ENCODE data around the gene CAPN13.
"Not testable (repeated sequence)": the region's sequence is repeated elsewhere in the genome, so short reads cannot be mapped to it uniquely, and the experiment has no call there.

CAPN13 gene

DNA sequence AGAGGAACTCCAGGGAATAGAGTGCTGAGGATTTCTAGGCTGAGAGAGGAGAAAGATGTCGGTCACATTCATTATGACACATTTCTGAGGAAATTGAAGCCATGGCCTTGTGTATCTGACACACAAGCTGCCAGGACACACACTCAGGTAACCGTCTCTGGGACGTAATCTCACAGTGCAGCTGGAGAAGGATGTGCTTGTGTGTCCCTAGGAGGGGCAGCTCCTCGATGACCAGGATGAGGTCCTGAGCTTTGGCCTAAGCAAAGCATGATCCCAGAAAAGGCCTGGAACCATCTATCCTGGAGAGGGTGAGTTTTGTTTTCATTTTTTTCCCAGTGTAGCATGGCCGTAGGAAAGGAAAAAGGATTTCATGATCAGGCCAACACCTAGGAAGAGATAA is 102.2 kb downstream of the CAPN13 start:
- DNase-seq (ENCODE audit: low read depth) = no peak

DNA sequence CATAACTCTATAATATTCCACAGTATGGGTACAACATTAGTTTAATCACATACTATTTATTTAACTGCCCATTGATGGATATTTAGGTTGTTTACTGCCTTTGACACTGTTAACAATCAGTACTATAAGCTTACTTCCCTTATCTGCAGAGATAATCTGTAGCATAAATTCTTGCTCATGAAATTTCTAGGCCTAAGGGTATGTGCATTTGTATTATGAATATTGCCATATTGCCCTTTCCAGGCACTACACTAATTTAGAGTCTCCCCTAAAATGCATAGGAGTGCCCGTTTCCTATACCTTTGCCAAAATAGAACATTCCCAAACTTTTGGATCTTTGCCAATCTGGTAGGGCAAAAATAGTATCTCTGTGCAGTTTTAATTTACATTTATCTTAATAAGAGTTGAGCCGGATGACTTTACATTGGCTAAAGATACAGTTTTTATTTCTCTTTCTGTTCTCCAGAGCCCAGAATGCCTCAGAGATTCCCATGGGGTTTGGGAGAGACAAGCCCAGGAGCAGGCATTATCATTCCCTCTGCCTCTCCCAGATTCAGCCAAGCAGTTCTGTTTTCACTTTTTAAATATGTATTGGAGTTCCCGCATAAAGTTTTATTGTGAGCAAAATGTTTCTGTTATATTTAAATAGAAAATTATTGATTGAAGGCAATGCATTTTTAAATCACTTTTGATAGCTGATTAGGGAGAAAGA is 102.8 kb downstream of the CAPN13 start:
- no peak for DNase-seq (ENCODE audit: low read depth)

DNA sequence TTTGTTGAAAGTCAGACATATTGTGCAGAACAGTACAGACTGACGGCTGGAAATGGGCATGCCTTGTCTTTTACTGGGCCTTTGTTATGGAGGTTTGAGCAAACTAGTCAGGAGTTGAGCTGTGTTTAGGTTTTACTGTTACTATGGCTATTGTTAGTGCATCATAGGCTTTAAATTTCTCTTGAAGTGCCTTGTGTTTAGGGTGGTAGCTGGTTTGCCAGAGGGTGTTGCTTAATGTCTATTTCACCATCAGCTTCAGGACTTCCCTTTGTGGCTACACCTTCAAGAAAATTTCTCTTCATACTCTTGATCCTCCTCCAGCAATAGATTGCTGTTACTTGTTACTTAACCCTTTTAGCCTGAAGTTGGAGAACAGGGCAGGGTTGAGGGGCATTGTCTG is 104.6 kb downstream of the CAPN13 start:
- DNase-seq (ENCODE audit: low read depth) = no peak

DNA sequence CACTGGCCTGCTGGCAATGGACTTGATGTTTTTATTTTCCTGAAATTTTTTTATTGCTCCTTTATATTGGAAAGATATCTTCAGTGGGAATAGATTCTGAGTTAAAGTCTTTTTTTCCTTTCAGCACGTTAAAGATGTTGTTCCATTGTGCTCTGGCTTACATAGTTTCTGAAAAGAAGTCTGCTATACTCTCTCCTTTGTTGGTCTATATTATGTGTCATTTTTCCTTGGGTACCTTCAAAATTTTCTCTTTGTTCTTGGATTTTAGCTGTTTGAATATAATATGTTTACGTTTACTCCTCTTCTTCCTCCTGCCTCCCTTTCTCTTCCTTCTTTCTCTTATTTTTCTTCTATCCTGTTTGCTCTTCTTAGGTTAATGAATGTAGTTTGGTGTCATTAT is 105.5 kb downstream of the CAPN13 start:
- DNase-seq (ENCODE audit: low read depth) = no peak

DNA sequence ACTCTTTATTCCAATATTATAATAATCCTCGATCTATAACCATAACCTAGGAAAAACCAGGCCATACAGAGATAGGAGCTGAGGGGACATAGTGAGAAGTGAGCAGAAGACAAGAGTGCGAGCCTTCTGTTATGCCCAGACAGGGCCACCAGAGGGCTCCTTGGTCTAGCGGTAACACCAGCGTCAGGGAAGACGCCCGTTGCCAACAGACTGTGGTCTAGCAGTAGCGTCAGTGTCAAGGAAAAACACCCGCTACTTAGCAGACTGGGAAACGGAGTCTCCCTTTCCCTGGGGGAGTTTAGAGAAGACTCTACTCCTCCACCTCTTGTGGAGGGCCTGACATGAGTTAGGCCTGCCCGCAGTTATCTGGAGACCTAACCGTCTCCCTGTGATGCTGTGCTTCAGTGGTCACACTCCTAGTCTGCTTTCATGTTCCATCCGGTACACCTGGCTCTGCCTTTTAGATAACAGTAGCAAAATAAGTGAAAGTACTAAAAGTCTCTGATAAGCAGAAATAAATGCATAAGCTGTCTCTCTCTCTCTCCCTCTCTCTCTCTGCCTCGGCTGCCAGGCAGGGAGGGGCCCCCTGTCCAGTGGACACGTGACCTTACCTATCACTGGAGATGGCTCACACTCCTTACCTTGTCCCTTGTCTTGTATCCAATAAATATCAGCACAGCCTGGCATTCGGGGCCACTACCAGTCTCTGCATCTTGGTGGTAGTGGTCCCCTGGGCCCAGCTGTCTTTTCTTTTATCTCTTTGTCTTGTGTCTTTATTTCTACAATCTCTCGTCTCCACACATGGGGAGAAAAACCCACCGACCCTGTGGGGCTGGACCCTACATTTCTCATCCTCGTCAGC is 109.8 kb downstream of the CAPN13 start:
- DNase-seq (ENCODE audit: low read depth) = not testable (repeated sequence)

DNA sequence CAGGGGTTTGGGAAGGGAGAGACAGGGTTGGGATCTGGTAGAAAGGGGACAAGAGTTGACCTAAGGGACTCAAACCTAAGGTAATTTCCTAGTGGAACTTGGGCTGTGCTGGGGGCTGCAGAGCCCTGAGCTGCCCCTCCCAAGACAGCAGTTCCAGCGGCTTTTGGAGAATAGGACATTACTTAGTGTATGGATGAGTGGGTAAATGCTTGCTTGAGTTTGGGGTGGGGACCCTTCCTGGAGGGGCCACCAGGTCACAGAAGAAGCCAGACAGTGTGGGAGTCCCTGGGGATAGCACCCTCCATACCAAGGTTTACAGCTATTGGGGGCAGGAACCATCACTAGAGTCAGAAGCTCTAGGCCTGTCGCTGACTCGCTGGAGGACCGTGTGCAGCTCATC is 111.5 kb downstream of the CAPN13 start:
- DNase-seq (ENCODE audit: low read depth) = no peak

DNA sequence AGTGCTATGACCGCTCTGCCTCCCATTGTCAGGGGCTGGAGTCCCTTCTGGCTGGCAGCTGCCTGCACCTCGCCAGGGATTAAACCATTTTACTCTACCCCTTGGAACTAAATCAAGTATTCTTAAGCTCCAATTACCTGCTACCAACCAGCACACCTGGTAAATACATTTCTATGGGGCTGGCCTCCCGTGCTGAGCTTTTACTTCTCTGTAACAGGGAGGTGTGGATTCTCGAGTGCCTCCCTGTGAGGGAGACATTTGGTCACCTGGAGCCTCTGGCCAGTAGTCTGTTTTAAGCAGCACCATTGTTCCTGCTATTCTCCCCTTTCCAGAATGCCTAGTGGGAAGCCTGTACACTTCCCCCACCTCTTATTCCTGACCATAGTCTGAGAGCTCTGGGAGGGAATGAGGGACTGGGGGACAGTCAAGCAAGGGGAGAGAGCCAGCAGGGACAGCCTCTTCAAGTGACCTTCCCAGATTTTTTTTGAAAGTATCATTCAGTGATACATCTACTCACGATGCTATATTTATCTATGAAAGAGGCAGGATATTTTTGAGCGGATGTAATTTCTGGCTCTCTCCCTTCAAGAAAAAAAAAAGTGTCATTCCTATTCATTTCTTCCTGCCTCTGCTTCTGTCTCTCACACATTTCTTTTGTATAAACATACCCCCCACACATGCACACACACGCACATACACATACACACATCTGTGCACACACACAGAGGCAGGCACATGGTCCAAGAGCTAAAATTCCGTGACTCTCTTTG is 112.8 kb downstream of the CAPN13 start:
- no peak for DNase-seq (ENCODE audit: low read depth)

DNA sequence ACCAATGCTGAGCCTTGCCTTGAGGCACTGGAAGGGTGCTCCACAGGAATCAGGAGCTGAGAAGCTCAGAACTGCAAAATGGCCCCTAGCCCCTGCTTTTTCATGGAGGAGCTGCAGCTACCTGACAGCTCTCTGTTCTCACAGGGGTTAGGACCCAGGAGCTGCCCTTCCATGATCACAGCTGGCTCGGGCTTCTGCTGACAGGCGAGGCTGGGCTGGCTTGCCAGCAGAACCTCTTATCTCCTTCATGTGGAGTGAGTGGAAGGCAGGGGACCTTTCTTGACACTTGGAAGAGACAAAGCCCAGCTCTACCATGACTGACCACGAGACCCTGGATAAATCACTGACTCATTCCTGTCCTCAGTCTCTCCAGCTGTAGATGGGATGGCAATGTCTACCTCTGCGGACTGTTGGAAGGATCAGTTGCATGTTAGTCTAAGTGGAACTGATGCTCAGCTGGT is 113.4 kb downstream of the CAPN13 start:
- no peak for DNase-seq (ENCODE audit: low read depth)

DNA sequence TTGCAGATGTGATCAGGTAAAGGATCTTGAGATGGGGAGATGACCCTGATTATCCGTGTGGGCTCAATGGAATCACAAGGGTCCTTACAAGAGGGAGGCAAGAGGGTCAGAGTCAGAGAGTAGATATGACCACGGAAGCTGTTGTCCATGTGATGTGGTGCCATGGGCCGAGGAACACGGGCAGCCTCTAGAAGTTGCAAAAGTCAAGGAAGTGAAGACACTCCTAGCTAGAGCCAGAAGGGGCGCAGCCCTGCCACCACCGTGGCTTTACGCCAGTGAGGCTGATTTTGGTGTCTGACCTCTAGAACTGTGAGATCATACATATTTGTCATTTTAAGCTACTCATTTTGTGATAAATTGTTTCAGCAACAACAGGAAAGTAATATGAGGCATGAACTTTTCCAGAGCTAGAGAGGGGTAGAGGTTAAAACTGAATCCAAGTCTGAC is 114.4 kb downstream of the CAPN13 start:
- no peak for DNase-seq (ENCODE audit: low read depth)

DNA sequence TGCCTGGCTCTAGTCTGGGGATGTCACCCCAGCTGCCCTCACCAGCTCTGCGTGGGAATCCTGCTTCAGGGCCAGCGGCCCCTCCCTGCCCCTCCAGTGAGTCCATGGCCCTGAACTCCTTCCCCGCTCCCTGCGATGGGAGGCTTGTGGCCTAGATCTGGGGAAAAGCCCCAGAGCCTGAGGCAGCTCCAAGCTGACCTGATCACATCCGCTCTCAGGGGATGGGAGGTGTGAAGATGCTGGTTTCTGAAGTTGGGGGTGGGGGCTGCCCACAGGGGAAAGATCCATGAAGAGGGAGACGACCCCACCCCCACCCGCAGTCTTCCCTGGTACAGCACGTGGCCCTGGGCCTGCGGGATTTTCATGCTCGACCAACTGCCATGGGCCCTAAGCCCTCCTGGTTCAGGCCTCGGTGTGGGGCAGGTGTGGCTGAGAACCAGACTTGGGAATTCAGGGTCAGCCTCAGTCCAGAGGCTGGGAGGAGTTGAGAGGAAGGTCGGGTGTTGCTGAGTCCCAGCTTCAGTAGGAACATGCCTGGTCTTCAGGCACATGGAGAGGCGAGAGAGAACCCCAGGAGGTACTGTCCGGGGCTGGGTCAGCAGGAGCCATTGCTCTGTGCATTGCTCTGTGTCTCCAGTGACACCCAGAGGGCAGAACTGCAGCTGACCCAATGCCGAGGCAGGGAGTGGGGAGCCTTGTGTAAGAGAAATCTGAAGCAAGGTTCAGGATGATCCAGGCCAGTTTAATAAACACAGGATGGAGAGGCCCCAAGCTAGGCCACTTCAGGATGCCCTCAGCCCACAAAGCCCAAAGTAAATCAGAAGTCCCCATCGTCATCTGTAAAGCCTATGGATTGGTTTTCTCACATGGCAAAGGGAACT is 115.1 kb downstream of the CAPN13 start:
- no peak for DNase-seq (ENCODE audit: low read depth)

DNA sequence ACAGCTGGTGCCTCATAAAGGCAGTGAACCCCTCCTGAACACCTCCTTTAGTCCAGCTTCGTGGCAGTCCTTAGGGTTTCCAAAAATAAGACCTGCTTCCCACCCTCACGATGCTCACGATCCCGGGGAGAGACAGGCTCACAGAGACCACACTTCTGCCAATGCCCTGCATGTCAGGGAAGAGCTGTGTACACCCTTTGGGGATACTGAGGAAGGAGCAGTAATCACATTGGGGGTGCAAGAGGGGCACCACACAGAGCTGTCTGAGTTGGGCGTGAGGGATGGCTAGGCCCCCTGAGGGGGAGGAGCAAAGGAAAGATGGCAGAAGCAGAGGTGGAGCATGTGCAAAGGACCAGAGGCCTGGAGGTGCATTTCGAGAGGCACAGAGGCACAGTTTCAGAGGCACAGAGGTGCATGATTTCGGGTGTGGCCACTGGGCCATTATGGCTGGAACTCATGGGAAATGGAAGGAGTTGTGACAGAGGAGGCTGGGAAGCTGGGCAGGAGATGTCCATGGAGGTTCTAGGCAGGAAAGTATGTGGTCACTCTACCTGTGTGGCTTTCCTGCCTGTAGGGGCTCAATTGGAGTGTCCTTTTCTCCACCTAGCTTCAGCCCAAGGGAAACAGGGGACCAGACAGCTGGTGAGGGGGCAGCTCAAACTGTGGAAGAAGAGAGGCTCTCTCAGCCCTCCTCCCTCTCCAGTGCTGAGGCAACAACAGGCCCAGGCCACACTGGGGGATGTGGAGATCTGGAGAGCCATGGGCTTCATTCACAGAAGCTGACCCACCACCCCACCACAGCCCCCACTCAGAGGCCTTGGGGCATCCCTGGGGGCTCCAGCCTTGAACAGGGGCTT is 115.9 kb downstream of the CAPN13 start:
- DNase-seq (ENCODE audit: low read depth) = no peak

DNA sequence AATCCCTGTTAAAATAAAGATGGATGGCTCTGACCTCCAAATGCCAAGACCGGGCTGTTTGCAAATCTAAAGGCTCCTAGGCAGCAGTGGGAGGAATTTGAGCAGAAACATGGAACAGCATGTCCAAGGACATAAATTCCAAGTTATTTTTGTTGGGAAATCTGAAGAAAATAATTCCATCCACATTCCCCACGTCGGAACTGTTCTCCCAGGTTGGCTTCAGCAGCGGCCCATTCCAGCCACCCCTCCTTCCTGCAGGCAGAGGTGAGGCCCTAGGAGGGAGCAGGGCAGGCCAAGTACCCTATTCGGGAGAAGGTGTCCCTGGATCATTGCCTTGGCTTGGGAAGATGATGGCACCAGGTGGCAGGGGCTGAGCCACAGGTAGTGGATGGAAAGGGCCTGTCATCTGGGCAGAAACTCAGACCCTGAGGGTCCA is 117.1 kb downstream of the CAPN13 start:
- DNase-seq (ENCODE audit: low read depth) = no peak

DNA sequence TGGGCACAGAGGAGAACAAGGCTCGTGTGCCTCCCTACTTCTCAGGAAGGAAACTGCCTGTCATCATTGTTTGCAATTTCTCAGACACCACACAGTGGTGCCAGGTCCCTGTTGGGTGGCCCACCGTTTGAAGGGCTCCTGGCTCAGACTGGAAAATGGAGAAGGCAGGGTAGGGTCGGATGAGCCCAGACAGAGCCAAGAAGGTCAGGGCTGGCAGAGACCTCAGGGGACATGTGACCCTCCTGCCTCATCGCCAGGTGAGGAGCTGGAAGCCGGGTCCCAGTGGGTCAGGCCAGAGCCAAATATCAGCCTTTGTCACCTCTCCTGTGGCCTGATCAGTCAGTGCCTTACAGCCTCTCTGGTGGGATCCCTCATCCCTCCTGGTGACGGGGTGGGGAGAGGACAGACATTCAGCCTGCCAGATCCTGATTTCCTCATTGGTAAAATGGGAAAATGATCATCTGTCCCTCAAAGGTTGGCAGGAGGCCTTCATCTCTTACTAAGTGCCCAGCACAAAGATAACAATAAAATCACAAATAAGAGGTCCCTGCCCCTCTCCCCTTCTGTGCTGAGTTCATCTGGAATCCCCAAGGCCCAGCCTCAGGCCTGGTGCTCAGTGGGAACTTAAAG is 117.6 kb downstream of the CAPN13 start:
- no peak for DNase-seq (ENCODE audit: low read depth)

DNA sequence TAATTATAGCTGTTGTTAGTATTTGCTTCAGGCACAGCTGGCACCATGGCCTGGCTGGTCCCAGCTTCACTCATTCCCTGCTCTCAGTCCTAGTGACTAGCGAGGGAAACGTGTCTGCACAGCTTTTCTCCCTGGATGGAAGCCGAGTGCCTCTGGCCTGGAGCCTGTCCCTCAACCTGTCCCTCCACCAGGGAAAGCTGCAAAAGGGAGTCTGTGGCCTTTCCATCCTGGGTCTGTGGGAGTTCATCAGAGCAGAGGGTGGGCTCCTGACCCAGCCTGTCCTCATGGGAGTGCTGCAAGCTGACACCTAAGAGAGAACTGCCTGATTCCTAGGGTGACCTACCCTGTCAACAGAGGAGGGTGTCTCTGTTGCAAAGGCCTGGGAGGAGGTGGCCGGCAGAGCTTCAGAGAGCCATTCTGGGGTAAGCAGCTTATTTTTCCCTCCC is 118.3 kb downstream of the CAPN13 start:
- DNase-seq (ENCODE audit: low read depth) = no peak

DNA sequence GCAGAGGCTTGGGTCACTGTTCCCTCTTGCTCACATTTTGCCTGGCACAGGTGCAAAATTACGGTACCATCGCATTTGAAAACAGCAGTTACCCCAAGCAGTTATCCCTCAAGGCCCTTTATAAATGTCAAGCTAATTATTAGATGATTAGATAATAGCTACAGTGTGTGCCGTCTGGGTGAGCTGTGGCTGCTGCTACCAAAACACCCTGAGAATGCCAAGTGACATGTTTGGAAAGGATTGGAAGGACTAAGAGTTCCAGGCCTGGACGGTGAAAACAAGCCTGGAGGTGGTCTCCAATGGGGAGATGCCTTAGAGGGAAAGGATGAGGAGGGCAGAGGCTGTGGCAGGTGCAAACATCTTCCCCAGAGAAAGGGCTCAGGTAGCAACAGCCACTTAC is 120.6 kb downstream of the CAPN13 start:
- no peak for DNase-seq (ENCODE audit: low read depth)

DNA sequence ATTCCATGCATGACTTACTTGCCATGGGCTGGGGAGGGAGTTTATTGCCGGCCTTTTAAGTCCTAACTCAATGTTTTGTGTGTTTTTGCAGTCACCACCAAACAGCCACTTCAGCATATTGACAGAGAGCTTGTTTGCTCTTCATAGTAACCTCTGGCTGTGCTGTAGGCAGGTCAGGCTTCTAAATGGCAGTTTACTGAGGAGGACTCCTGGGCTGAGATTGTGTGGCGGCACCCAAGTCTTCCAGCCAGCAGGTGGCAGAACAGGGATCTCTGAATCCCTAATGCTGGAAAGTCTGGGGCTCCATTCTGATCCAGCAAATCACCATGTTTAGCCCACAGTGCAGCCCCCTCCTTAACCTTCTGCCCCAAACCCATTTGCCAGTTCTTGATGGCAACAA is 121.2 kb downstream of the CAPN13 start:
- DNase-seq (ENCODE audit: low read depth) = no peak

DNA sequence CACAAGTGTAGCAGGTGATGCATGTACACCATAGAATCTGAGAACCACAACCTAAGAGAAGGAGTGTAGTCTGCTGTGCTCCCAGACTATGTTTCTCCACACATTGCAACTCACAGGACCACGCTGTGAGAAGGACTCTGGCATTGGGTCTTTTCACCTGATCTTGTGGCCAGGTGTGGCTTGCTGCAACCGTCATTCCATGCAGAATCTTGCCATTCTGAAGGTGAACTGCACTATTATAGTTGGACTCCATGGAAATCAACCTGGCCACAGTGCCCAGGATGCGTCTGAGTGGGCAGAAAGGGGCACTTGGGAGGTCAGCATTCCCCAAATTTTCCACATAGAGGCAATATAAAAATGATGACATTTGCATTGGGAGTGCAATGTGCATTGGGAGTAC is 122.2 kb downstream of the CAPN13 start:
- no peak for DNase-seq (ENCODE audit: low read depth)

DNA sequence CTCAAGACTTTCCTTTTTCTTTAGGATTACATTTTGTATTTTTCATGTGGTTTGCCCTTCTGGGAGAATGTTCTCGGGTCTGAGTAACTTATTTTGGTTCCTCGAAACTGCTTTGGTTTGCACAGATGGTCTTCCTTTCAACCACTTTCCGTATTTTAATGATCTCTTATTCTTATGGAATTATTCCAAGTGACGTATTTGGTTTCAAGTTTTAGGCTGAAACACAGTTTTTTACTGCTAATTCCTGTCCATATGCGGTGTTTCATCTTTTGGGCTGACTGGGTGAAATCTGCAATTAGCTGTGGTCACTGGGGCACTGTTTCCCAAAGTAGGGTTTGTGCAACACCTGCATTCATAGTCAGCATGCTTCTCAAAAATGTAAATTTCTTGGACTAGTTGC is 122.7 kb downstream of the CAPN13 start:
- no peak for DNase-seq (ENCODE audit: low read depth)

DNA sequence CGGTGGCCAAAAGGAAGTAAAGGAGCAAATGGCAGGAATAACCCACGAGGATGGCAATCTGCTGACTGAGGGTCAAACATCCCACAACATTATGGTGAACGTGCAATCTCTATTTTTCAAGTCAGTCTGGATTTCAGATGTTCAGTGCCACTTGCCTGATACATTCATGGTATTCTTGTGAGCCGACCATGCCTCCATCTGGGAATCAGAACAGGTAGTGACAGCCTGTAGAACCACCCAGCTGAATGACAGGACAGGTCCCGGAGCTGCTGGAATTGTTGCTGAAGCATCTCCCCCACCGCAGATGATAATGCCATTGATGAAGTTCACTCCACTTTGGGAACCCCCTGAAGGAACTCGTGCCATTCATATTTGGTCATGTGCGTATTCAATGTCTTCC is 123.2 kb downstream of the CAPN13 start:
- DNase-seq (ENCODE audit: low read depth) = no peak

All from activated gamma-delta T cell treated with anti-CD3 and anti-CD28 coated beads, Interleukin-2, amount 50 U/mL, for 16 hours (primary cell).